HFFc6 (cell line): ENCODE data around the gene ANO6. TPM values are rescaled to one million over a fixed set of nuclear protein-coding genes. Genes with fewer than 3 reads are reported as not detected.
A peak's percentile ranks its signal among the peaks of the same experiment; 100 is the strongest.

Experiments used
- DNase-seq: peaks from one replicate; pipeline ENCODE4 v3.0.0-alpha.2; 2018
- H3K27ac Mint-ChIP-seq: 2 replicates; pipeline ENCODE4 v1.8.0; 2020; ENCODE audit warnings: mild to moderate bottlenecking, mixed read lengths
- H3K27me3 Mint-ChIP-seq: 2 replicates; pipeline ENCODE4 v1.8.0; 2021; ENCODE audit warnings: mild to moderate bottlenecking, moderate library complexity, mixed read lengths; ENCODE audit not compliant: insufficient read depth
- H3K36me3 Mint-ChIP-seq: 2 replicates; pipeline ENCODE4 v1.8.0; 2021; ENCODE audit warnings: low read depth, mixed read lengths
- H3K4me1 Mint-ChIP-seq: 2 replicates; pipeline ENCODE4 v1.8.0; 2020; ENCODE audit warnings: low read depth, mixed read lengths
- H3K4me3 Mint-ChIP-seq: 2 replicates; pipeline ENCODE4 v1.8.0; 2020; ENCODE audit warnings: mild to moderate bottlenecking, moderate library complexity, mixed read lengths
- H3K9me3 Mint-ChIP-seq: 2 replicates; pipeline ENCODE4 v1.8.0; 2020; ENCODE audit warnings: mild to moderate bottlenecking, mixed read lengths
- CTCF ChIP-seq: fragments of 200-600 bp; sonication (generic); IDR thresholded peaks from 2 replicates; pipeline ENCODE4 v1.5.0; 2021; ENCODE audit warnings: antibody characterized with exemption, mild to moderate bottlenecking
- total RNA-seq, 6 experiments: library from RNA; stranded (reverse); fragmentation: NEBNext Ultra II Directional; extraction: Animal tissue kit (Norgen Biotek cat#: 25700); gene quantifications; 2 replicates in 1 of 6; 3 replicates in 5 of 6; pipeline ENCODE4 v1.2.3, GENCODE V29; 2021

Gene ANO6
- total RNA-seq, 6 experiments from 2014 or later = 44.4 to 58.6 (median 53.3) TPM

- Mint-ChIP-seq H3K36me3 (peaks cover 18% of the 10 kb centered on the region), H3K27ac (no peak overlapping the region), H3K4me1 (peaks cover 31% of the 10 kb centered on the region), H3K4me3 (peak overlapping the region; percentile 73; the same call in 1 of the 2 replicates), H3K27me3 (no peaks in the 10 kb centered on the region), H3K9me3 (no peaks in the 10 kb centered on the region)
- peak; percentile 97 for DNase-seq
- no peak for TF ChIP-seq CTCF
Observed at GRCh38 chr12:45273717-45274271, 57.9 kb downstream of the ANO6 start.

- H3K9me3 Mint-ChIP-seq = no peaks in the 10 kb centered on the region
- H3K36me3 Mint-ChIP-seq = peaks cover 30% of the 10 kb centered on the region
- no peak for TF ChIP-seq CTCF
- no peak overlapping the region for H3K4me3 Mint-ChIP-seq
- H3K4me1 Mint-ChIP-seq = peaks cover 21% of the 10 kb centered on the region
- no peaks in the 10 kb centered on the region for H3K27me3 Mint-ChIP-seq
- no peak overlapping the region for H3K27ac Mint-ChIP-seq
- no peak for DNase-seq
Observed at GRCh38 chr12:45276154-45276755, 60.4 kb downstream of the ANO6 start.

- H3K4me1 Mint-ChIP-seq = peaks cover 43% of the 10 kb centered on the region
- TF ChIP-seq CTCF = no peak
- no peak for DNase-seq
- H3K4me3 Mint-ChIP-seq = no peak overlapping the region
- peaks cover 32% of the 10 kb centered on the region for H3K36me3 Mint-ChIP-seq
- H3K27me3 Mint-ChIP-seq = no peaks in the 10 kb centered on the region
- H3K9me3 Mint-ChIP-seq = no peaks in the 10 kb centered on the region
- no peak overlapping the region; the same call in 1 of the 2 replicates for H3K27ac Mint-ChIP-seq
Observed at GRCh38 chr12:45278447-45278846, 62.6 kb downstream of the ANO6 start.

- H3K27ac Mint-ChIP-seq = no peak overlapping the region
- H3K4me3 Mint-ChIP-seq = no peak overlapping the region
- no peak for TF ChIP-seq CTCF
- no peaks in the 10 kb centered on the region for H3K27me3 Mint-ChIP-seq
- H3K4me1 Mint-ChIP-seq = peaks cover 60% of the 10 kb centered on the region
- peaks cover 32% of the 10 kb centered on the region for H3K36me3 Mint-ChIP-seq
- no peaks in the 10 kb centered on the region for H3K9me3 Mint-ChIP-seq
- DNase-seq = no peak
Observed at GRCh38 chr12:45279931-45280830, 64.3 kb downstream of the ANO6 start.

- H3K4me1 Mint-ChIP-seq = peaks cover 77% of the 10 kb centered on the region
- H3K9me3 Mint-ChIP-seq = no peaks in the 10 kb centered on the region
- no peak overlapping the region for H3K27ac Mint-ChIP-seq
- peaks cover 36% of the 10 kb centered on the region for H3K36me3 Mint-ChIP-seq
- no peak overlapping the region for H3K4me3 Mint-ChIP-seq
- DNase-seq = no peak
- H3K27me3 Mint-ChIP-seq = no peaks in the 10 kb centered on the region; the same call in 1 of the 2 replicates
- TF ChIP-seq CTCF = no peak
Observed at GRCh38 chr12:45281994-45282393, 66.1 kb downstream of the ANO6 start.
